NOMO-1 (cell line): ENCODE data around the gene RCOR1.
"Not testable (repeated sequence)": the region's sequence is repeated elsewhere in the genome, so short reads cannot be mapped to it uniquely, and the experiment has no call there.

Experiments used
- DNase-seq, 2 experiments: peaks; one replicate each; lab custom pipeline; 2025; ENCODE audit not compliant: unreplicated experiment in 2 of 2; lab: John Stamatoyannopoulos, UW

RCOR1 gene

DNA sequence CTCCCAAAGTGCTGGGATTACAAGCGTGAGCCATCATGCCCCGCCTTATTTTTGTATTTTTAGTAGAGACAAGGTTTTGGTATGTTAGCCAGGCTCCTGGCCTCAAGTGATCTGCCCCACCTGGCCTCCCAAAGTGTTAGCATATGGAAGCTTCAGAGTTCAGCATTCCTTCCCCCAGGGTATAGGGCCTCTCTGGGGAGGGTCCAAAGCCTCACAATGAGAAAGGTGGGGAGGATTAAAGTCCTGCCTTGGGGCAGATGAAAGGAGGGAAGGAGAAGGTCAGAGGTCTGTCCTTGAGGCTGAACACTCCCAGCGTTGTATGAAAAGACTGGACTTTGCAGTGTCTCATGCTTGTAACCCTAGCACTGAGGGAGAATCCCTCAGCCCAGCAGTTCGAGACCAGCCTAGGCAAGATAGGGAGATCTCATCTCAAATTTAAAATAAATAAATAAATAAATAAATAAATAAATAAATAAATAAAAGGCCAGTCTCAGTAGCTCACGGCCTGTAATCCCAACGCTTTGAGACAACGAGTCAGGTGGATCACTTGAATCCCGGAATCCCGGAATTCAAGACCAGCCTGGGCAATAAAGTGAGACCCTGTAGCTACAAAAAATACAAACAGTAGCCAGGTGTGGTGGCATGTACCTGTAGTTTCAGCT, 22.0 kb upstream of the RCOR1 start:
- DNase-seq, result no peak

DNA sequence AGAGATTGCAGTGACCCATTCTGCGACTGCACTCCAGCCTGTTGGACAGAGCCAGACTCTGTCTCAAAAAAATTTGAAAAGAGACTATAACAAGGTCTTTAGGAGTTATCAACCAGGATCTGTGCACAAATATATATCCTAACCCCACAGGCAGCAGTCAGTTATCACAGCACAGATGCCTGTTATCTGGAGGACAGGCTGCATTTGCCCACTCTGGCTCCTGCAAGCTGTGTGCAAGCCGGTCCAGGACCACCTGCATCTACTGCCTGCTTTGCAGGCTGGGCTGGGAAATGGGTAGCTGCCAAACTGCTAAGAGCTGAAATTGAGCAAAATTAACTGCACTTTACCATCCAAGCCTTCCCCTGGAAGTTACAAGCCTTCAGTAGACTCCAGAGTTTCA, 21.4 kb upstream of the RCOR1 start:
- DNase-seq, result no peak

GRCh38 chr14:102571478-102572042, 20.9 kb upstream of the RCOR1 start:
- no peak for DNase-seq

- DNase-seq, result not testable (repeated sequence)
Measured at GRCh38 chr14:102573161-102573560, 19.3 kb upstream of the RCOR1 start.

DNA sequence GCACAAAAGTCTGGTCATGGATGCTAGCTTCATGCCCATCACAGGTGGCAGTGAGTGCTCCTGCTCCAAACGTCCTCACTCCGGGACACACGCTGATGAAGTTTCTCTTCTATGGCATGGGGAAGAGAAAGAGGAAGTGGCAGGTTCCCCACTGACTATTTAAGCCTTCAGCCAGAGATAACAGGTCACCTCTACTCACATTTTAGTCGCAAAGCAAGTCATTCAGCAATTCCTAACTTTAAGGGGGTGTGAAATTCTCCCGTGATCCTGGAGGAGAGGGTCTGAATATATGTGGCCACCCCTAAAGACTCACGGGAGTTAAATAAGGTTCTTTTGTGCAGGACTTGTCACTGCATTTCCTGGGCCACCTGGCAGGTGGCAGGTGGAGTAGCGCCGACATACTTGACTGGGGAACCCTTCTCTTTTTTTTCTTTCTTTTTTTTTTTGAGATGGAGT, 18.8 kb upstream of the RCOR1 start:
- peak; percentile 27 to 73 for DNase-seq

GRCh38 chr14:102574281-102575159, 17.9 kb upstream of the RCOR1 start:
- DNase-seq, result no peak

- no peak for DNase-seq
Measured at GRCh38 chr14:102575160-102575845, 17.1 kb upstream of the RCOR1 start.

GRCh38 chr14:102575846-102576428, 16.5 kb upstream of the RCOR1 start:
- not testable (repeated sequence) for DNase-seq

- no peak for DNase-seq
Measured at GRCh38 chr14:102578821-102579220, 13.6 kb upstream of the RCOR1 start.

DNA sequence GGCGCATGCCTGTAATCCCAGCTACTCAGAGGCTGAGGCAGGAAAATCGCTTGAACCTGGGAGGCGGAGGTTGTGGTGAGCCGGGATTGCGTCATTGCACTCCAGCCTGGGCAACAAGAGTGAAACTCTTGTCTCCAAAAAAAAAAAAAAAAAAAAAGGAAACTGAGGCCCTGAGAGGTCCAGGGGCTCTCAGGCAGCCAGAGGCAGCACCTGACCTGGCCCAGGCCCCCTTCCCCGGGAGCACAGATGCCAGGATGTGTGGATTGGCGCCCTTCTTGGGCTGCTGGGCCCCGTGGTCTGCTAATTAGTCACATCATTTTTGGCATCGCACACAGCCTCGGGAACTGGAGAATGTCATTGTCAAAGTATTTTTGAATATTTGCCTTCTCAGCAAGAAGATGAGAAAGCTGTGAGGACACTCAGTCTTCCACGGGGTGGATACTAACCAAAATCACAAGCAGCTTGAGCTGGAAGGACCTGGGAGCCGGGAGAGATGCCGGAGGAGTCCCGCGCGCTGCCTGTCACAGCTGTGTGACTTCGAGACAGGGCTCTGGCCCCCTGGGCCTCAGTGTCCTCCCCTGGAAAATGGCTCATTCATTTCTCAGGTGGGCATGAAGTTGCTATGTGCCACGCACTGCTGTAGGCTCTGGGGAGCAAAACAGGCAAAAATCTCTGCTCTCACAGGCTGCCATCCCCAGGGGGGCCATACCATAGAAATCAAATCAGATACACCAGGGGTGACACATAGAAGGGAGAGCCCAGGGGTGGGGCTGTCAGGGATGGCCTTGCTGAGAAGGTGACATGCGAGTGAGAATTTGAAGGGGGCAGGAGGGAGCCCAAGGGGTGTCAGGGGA, 12.5 kb upstream of the RCOR1 start:
- peak in 1 of 2 experiments; percentile 0 for DNase-seq

- DNase-seq, result no peak
Measured at GRCh38 chr14:102580550-102581110, 11.8 kb upstream of the RCOR1 start.

DNA sequence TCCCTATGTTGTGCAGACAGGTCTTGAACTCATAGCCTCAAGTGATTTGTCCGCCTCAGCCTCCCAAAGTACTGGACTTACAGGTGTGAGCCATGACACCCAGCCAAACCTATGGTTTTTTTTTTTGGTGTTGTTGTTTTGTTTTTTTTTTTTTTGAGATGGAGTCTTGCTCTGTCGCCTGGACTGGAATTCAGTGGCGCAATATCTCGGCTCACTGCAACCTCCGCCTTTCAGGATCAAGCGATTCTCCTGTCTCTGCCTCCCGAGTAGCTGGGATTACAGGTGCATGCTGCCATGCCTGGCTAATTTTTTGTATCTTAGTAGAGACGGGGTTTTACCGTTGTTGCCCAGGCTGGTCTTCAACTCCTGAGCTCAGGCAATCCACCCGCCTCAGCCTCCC, 11.3 kb upstream of the RCOR1 start:
- no peak for DNase-seq

- no peak for DNase-seq
Measured at GRCh38 chr14:102583726-102584125, 8.7 kb upstream of the RCOR1 start.

GRCh38 chr14:102584871-102585869, 7.3 kb upstream of the RCOR1 start:
- DNase-seq, result no peak

DNA sequence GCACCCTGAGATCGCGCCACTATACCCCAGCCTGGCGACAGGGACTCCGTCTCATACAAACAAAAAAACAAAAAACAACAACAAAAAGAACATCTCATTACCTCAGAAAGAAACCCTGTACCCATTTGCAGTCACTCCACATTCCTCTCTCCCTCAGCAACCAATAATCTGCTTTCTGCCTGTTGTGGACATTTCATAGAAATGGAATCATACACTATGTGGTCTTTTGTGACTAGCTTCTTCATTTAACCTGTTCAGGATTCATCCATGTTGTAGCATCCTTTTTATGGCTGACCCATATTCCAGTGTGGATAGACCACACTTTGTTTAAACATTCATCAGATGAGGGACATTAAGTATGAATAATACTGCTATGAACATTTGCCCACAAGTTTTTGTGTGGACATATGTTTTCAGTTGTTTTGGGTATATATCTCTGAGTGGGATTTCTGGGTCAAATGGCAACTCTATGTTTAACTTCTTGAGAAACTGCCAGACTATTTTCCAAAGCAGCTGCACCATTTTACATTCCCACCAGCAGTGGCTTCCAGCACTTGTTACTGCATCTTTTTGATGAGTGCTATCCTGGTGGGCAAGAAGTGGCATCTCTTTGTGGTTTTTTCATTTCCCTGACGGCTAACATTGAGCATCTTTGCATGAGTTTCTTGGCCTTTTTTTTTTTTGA, 5.9 kb upstream of the RCOR1 start:
- DNase-seq, result no peak

DNA sequence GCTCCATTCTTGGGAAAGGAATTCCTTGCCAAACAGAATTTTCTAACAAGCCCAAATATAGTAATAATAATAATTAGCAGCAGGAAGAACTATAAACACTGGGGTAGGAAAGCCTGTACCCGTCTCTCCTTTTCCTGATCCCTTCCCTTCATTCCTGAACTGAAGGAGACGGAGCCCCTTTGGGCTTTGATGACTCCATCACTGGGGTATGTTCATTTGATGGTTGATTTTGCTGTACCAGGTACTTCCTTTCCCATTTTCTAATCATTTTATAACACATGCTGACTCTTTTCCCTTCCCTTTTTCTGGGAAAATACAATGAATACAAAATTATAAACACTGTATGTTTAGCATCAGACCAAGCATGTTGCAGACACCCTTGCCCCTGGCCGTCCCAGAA, 3.6 kb upstream of the RCOR1 start:
- DNase-seq, result no peak

GRCh38 chr14:102589761-102590290, 2.6 kb upstream of the RCOR1 start:
- no peak for DNase-seq
